DMS153 treated with DMSO at 0.1 percent for 48 hours (cell line): ENCODE measurements around the gene ZNF429.
"Not testable (repeated sequence)": the region's sequence is repeated elsewhere in the genome, so short reads cannot be mapped to it uniquely, and the experiment has no call there.

Source experiments
- DNase-seq: peaks from one replicate; lab custom pipeline; 2025; ENCODE audit not compliant: unreplicated experiment; lab: John Stamatoyannopoulos, UW

ZNF429 gene

DNA sequence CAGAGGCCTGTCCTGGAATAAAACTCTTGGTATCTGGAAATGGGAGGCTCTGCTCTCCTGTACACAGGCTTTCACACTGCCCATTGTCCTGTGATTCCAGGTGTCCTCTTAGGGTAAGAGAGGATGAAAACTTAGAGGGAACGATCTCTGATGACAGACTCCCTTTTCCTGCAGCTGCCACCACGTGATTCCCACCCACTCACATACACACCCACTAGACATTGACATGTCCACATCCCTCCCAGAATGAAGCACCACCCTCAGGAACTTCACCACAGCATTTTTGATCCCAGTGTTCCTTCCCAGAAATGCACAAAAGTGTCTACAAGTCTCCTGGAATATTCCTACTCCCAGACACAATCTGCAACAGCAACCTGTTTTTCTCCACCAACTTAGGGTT, 8.2 kb downstream of the ZNF429 start:
- no peak for DNase-seq

DNA sequence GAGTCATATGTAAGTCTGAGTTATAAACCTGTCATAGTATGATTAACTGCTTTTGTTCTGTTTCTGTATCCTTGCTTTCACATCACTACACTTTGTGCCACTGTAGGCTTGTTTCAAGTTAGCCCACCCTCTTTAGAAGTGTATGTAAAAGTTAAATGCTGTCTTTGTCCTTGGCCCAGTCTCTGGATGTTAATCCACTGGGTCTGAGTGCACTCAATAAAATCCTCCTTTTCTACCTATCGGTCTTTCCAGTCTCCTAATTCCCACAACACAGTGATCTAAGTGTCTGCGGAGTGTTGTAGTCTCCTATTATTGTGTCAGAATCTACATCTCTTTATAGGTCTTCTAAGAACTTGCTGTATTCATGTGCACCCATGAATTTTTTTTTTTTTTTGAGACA, 14.1 kb downstream of the ZNF429 start:
- no peak for DNase-seq

DNA sequence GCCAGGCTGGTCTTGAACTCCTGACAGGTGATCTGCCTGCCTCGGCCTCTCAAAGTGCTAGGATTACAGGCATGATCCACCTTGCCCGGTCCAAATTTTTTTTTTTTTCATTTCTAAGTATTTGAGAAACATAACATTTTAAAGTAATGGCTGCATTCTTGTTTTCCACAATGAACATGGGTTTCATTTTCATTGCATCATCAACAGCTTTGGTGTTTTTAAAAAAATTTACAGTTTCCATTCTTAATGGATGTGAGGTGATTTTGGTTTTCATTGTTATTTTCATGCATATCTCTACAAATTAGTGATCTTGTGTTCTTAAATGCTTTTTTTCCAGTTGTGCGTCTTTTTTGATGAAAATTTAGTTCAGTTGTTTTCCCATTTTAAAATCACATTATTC, 27.5 kb downstream of the ZNF429 start:
- no peak for DNase-seq

DNA sequence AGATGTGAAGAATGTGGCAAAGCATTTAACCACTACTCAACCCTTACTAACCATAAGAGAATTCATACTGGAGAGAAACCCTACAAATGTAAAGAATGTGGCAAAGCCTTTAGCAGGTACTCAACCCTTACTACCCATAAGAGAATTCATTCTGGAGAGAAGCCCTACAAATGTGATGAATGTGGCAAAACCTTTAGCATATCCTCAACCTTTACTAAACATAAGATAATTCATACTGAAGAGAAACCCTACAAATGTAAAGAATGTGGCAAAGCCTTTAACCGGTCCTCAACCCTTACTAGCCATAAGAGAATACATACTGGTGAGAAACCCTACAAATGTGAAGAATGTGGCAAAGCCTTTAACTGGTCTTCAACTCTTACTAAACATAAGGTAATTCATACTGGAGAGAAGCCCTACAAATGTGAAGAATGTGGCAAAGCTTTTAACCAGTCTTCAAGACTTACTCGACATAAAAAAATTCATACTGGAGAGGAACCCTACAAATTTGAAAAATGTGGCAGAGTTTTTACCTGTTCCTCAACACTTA, 31.4 kb downstream of the ZNF429 start:
- not testable (repeated sequence) for DNase-seq

DNA sequence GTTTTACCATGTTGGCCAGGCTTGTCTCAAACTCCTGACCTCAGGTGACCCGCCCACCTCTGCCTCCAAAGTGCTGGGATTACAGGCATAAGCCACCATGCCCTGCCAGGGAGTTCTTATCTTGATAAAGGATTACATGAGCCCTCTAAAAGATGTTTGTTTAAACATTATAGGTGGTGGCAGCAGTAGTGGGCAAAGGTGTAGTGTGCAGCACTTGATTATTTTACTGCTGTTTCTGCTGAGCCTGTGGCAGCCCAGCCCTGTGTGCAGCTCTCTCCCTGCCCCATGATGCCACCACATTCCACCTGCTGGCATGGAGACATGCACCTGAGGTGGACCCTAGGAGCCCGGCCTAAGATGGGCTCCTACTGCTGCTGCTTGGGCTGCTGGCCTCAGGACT, 54.0 kb downstream of the ZNF429 start:
- no peak for DNase-seq

DNA sequence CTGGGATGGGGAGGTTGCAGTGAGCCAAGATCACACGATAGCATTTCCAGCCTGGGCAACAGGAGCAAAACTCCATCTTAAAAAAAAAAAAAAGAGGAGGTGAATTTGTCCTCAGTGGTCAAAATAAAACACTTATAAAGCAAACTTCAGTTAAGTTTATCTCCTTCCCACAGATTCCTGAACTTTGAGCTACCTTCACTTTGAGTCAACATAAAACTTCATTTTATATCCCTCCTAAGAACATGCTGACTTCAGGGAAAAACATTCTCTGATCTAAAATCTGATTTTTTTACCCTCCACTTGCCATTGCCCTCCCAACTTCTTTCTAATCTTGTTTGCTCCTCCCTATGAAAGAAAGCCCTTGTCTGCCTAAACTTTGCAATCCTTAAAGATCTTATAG, 59.0 kb downstream of the ZNF429 start:
- DNase-seq: no peak

DNA sequence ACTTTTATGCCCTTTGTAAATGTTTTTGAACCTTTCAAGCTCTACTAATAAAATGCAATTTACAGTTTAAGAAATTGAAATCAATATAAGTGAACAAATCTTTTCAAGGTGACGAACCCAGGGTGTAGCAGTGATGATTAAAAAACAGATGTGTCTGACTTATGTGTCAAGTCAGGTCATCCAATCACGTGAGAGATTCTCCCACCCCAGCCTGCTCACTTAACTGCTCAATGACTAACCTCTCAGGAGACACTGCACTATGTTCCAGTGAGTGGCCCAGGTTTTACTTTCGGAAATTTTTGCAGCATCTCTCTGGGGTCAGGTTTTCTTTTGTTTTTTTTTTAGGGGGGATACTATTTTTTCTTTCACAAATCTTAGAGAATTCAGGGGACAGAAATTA, 60.7 kb downstream of the ZNF429 start:
- DNase-seq: no peak

DNA sequence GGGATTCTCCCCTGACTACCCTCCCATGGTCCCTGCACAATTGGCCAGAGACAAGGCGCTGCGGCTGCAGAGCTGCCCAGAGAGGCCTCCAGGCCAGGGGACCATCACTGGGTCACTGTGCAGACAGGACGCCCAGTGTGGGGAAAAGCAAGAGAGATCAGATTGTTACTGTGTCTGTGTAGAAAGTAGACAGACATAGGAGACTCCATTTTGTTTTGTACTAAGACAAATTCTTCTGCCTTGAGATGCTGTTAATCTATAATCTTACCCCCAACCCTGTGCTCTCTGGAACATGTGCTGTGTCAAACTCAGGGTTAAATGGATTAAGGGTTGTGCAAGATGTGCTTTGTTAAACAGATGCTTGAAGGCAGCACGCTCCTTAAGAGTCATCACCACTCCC, 62.4 kb downstream of the ZNF429 start:
- not testable (repeated sequence) for DNase-seq

DNA sequence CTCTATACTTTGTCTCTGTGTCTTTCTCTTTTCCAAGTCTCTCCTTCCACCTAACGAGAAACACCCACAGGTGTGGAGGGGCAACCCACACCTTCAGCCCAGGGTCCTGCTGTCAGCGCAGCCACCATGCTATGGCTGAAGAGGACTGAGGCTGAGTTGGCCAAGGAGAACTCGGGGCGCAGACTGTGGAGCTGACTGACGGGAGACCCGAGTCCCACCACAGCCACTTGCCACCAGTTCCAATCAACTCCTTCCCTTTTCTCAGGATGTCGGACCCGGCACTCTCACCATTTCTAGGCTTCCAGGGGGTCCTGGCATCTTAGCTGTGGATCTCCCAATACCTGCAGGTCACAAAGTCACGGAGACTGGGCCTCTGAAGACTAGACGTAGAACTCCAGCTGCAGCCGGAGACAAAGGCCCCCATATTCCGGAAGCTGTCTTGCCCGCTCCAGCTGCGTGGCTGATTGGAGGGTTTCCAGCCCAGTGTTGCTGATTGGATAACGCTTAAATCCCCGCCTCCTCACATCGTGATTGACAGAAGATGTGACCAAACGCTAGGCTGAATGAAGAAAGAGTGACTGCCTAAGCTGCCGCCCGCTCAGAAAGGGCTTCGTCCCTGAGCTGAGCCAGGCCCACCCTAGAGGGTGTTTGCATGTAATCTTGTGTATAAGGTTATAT, 63.6 kb downstream of the ZNF429 start:
- peak; percentile 86 for DNase-seq

DNA sequence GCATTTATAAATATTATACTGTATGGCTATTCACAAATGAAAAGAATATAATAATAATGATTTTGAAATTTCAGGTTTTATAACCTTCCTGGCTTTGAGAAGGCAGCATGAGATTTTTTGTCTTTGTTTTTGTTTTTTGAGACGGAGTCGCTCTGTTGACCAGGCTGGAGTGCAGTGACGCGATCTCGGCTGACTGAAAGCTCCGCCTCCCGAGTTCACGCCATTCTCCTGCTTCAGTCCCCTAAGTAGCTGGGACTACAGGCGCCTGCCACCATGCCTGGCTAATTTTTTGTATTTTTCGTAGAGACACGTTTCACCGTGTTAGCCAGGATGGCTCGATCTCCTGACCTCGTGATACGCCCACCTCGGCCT, 64.1 kb downstream of the ZNF429 start:
- peak; percentile 79 for DNase-seq

DNA sequence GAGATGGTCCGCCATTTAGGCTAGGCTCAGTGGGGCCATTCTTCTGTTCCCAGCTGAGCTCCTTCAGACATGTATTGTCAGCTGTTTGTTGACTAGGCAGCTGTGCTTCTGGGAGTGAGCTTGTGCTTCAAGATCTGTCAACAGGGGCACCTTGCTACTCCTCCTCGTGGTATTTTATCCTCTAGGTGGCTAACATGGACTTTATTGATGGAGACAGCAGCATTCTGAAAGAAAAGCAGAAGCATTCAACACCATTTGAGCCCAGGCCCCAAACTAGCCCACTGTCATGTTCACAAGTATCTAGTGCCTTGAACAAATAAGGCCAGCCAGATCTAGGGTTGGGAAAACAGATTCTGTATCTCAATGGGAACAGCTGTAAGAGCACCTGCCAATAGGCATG, 65.9 kb downstream of the ZNF429 start:
- DNase-seq: no peak

DNA sequence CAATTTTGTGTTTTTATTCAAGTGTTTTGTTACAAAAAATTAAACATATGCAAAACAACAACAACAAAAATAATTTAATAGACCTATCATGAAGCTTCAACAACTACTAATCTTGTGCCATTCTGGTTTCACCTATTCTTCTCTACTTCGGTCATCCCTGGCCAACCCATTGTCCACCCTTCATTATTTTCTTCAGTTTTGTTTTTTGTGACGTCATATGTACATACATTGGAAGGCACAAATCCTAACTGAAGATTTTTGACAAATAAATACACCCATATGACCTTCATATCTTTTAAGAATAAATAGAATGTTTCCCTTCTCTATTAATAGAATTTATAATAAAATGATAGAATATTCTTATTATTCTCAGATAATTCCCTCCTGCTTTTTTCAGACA, 69.2 kb downstream of the ZNF429 start:
- no peak for DNase-seq

DNA sequence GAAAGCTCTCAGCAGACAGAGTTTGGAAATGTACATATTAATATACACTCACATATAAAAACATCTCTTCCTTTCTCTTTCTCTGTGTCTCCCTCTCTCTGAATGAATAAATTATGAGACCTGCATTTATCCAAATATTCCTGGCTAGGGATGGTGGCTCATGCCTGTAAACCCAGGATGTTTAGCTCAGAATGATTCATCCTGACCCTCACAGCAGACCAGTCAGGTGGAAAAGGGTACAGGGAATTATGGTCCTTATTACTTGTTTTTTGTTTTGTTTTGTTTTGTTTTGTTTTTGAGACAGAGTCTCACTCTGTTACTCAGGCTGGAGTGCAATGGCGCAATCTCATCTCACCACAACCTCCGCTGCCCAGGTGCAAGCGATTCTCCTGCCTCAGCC, 71.1 kb downstream of the ZNF429 start:
- DNase-seq: no peak

DNA sequence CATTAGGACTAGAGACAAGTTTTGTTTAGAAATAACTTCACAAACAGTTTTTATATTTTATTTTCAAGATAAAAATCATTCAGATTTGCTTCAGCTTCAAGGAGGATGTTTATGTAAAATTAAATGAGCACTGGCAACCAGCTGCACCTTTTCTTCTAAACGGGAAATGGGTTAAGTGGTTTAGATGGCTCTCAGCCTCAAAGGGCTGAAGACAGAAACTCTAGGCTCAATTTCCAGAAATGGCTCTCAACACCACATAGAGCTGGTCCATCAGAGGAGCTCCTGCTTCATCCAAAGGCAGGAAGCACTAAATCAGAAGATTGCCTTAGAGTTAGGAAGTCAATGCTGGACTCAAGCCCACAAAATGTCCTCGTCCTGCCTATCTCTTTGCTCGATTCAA, 74.7 kb downstream of the ZNF429 start:
- no peak for DNase-seq

DNA sequence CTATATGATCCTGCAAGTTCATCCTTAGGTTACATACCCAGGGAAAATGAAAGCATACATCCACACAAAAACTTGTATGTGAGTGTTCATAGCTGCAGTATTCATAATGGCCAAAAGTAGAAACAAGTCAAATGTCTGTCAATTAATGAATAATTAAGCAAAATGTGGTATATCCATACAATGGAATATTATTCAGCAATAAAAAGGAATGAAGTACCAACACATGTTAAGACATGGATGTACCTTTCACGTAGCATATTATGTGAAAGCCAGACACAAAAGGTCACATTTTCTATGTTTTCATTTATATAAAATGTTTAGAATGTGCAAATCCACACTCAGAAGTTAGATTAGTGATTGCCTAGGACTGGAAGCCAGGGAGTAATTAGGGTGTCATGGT, 75.4 kb downstream of the ZNF429 start:
- no peak for DNase-seq

DNA sequence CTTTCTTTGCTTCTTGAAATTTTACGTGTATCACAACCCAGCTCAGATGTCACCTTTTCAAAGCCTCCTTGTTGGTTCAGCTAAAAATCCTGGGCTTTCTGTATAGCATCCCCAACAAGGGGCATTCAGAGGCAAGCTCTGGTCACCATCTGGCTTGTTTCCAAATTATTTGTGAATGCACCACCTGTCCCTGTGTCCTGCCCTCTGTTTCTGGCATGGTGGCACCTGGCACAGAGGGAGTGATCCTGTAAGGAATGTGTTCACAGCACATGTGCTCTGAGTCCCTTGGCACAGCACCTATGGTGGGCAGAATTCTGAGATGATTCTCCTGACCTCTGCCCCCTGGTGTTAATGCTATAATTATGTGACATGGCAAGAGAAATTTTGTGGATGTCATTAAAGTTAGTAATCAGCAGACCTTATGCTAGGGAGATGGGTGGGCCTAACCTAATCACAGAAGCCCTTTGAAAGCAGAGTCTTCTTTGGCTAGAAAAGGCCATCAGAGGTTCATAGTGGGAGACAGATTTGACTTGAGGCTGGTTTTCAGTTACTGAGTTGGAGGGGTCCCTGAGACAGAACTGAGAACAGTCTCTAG, 76.3 kb downstream of the ZNF429 start:
- no peak for DNase-seq

DNA sequence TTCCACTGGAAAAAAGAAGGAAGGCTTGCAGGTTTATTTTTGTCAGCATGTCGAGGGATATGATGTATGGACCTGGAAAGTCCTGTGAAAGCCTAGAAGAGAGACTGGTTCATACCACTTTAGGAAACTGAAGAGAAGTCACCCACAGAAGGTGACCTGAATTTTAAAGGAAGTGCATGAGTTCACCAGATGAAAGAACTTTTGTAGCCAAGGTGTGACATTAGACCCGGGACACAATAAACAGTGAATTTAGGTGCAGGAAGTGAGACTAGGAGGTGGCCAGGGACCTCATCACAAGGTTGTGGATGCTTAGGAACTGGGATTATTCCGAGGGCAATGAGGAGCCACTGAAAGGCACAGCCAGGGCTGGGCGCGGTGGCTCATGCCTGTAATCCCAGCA, 79.1 kb downstream of the ZNF429 start:
- no peak for DNase-seq

DNA sequence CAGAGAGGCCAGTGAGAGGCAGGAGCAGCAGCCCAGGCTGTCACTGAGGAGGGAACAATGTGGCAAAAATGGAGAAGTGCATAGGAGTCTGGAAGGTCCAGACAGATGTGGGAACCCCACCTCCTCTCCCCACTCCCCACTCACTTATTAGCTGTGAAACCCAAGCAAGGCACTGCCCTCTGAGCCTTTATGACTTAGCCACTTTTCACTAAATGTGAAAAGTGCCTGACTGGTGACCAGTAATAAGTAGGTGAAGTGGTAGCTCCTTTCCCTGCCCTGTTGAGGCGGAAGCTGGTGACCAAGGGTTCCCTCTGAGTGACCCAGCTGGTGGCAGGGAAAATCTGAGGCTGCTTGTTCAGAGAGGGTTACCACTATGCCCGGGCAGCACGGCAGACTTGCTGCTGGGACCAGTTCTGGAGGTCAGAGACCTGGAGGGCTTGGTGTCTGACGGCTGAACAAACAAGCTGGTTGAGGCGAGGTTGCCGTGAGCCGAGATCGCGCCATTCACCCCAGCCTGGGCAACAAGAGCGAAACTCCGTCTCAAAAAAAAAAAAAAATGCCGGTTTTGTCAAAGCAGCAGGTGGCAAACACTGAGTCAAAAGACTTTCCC, 80.0 kb downstream of the ZNF429 start:
- no peak for DNase-seq

DNA sequence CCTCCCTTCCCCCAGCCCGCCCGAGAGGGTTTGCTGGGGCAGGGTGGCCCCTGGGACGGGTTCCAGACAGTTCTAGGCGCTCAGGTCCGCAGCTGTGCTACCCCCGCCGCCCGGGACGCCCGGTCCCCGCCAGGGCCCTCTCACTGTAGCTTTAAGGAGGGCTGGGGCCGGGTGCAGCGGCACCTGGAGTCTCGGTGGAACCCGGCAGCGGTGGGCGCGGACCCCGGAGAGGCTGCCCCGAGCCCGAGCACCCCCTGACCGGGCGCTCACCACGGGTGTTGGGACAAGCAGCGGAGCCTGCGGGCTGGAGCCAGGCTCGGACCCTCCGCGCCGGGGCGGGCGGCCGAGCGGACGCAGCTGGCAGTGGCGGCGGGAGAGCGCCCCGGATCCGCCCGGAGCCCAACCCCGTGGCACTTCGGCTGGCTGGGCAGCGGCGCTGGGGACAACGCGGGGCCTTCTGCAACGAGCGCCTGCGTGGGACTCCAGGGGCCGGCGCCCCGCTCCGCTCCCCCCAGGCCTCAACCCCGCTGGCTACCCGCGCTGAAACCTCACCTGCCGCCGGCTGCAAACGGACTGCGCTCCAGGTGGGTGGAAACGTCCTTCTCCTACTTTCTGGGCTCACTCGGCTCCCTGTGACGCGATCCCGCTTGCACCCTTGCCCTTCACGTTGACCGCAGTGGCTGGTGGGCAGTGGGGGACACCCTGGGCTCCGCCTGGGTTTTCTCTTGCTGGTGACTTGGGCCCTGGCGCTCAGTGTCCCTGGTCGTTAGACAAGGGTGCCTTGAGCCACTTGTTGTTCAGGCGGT, 81.1 kb downstream of the ZNF429 start:
- DNase-seq: no peak

DNA sequence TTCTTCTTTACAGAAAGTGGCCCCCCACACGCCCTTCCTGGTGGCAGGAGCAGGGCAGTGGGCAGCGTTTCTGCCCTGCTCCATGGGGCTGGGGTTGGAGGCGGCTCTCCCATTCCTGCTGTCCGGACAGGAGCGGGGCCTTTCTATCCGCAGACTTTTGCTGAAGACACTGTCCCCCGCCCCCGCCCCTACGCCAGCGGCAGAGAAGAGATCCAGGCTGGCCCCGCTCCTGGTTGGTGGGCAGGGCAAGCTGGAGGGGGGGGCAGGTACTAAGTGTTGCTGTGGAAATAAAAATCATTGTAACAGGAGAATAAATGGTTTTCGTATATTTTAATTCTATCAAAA, 81.7 kb downstream of the ZNF429 start:
- DNase-seq: no peak

DNA sequence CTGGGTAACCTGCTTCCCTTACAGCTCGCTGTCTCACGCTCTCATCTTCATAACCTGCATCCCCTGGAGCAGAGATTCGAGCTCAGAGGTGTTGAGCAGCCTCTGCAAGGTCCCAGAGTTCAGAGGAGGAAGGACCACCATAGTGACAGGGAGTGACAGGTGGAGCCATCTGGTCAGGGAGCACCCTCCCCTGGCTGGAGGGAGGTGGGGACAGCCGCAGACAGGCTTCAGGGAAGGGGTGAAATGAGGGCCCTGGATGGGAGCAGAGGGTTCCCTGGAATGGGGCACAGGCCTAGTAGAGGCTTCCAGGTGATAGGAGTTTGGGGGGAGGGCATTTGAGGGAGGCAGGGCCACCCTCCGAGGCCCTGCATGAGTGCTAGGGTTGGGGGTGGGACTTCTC, 82.1 kb downstream of the ZNF429 start:
- DNase-seq: no peak

DNA sequence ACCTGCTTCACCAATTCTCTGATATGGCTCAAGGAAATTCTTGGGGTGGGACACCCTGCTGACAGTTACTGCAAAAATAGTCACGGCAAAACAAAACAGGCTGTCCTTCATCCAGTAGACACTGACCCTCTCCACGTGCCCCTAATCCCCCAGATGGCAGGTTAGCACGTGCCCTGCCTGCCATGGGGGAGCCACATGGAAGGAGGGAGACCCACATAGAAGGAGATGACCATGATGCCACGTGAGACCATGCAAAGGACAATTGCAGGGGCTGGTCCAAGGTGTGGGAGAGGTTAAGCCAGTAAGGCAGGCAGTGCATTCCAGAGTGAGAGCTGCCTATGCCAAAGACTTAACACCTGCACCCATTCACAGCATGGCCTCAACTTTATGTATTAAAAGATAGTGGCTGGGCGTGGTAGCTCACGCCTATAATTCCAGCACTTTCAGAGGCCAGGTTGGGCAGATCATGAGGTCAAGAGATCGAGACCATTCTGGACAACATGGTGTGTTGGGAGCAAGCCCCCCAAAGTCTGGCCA, 82.7 kb downstream of the ZNF429 start:
- no peak for DNase-seq
